ENCODE data around the gene DYNC2H1. TPM values are rescaled to one million over a fixed set of nuclear protein-coding genes. Genes with fewer than 3 reads are reported as not detected.

The DYNC2H1 gene
- total RNA-seq, 1 experiment from 2014 or later: 17.2 TPM

- no peak for TF ChIP-seq AR (CRISPR knock-in tag; IDR thresholded peaks at IDR 0.05)
These were observed 324.8 kb downstream of the DYNC2H1 start (continued) for GRCh38 chr11:103434073-103434411.

GRCh38 chr11:103436131-103436770, 327.0 kb downstream of the DYNC2H1 start:
- no peaks in the 10 kb centered on the region for H3K36me3 Mint-ChIP-seq
- ChIA-PET CTCF (interaction anchor here (0.7 kb wide), 1 partner anchor 366 kb away, joined by 5 read pairs; no protein-coding TSS in a partner anchor), POLR2A (interaction anchor here (0.7 kb wide), 1 partner anchor 66 kb away, joined by 4 read pairs; no protein-coding TSS in a partner anchor)
- no peaks in the 10 kb centered on the region for H3K9me3 Mint-ChIP-seq
- H3K27ac Mint-ChIP-seq: peak overlapping the region; percentile 19; the same call in 1 of the 2 replicates
- ATAC-seq: no peak
- no peak overlapping the region for H3K4me3 Mint-ChIP-seq
- H3K27me3 Mint-ChIP-seq (ENCODE audit: low read depth): no peaks in the 10 kb centered on the region
- DNase-seq (ENCODE audit: low spot score): no peak
- TF ChIP-seq ETV6 (CRISPR knock-in tag; IDR thresholded peaks at IDR 0.05) (no peak), ZBTB21 (CRISPR knock-in tag; IDR thresholded peaks at IDR 0.05; ENCODE audit: borderline replicate concordance) (no peak), ZSCAN18 (CRISPR knock-in tag; IDR thresholded peaks at IDR 0.05) (no peak), MLX (CRISPR knock-in tag; IDR thresholded peaks at IDR 0.05) (no peak)
- H3K4me1 Mint-ChIP-seq: peaks cover 22% of the 10 kb centered on the region

- H3K9me3 Mint-ChIP-seq: no peaks in the 10 kb centered on the region
- H3K27ac Mint-ChIP-seq: peak overlapping the region; percentile 8; the same call in 1 of the 2 replicates
- peaks cover 10% of the 10 kb centered on the region for H3K4me1 Mint-ChIP-seq
- POLR2A ChIA-PET: no interaction called here
- DNase-seq (ENCODE audit: low spot score): no peak
- no peaks in the 10 kb centered on the region for H3K36me3 Mint-ChIP-seq
- peak; percentile 81 for ATAC-seq
- no peaks in the 10 kb centered on the region for H3K27me3 Mint-ChIP-seq (ENCODE audit: low read depth)
- CTCF ChIA-PET: no interaction called here
- no peak overlapping the region for H3K4me3 Mint-ChIP-seq
- TF ChIP-seq ATF2 (CRISPR knock-in tag; IDR thresholded peaks at IDR 0.05; ENCODE audit: borderline replicate concordance, low read depth) (no peak), CBFB (CRISPR knock-in tag; IDR thresholded peaks at IDR 0.05; ENCODE audit: low read depth) (no peak), ZNF281 (CRISPR knock-in tag; IDR thresholded peaks at IDR 0.05) (no peak), GABPB1 (CRISPR knock-in tag; IDR thresholded peaks at IDR 0.05) (no peak), TEAD4 (CRISPR knock-in tag; IDR thresholded peaks at IDR 0.05) (no peak), SOX15 (CRISPR knock-in tag; IDR thresholded peaks at IDR 0.05) (no peak), ATF6 (CRISPR knock-in tag; IDR thresholded peaks at IDR 0.05) (no peak), FOXP1 (CRISPR knock-in tag; IDR thresholded peaks at IDR 0.05; ENCODE audit: borderline replicate concordance) (no peak), CREB1 (CRISPR knock-in tag; IDR thresholded peaks at IDR 0.05) (no peak), MYBL2 (CRISPR knock-in tag; IDR thresholded peaks at IDR 0.05) (no peak), ZNF512 (CRISPR knock-in tag; IDR thresholded peaks at IDR 0.05; ENCODE audit: borderline replicate concordance) (no peak)
These were observed 331.8 kb downstream of the DYNC2H1 start for GRCh38 chr11:103441021-103441420.

All from WTC11 (cell line).